HEK293T (cell line): ENCODE measurements around the gene TMC8.

Experiments
- ARNT ChIP-seq: fragments of 450-650 bp; IDR thresholded peaks from 2 replicates; pipeline ENCODE4 v1.6.1; 2017; ENCODE audit warnings: mild to moderate bottlenecking
- BHLHE40 ChIP-seq: fragments of 450-650 bp; IDR thresholded peaks from 2 replicates; pipeline ENCODE4 v1.6.1; 2016; ENCODE audit warnings: mild to moderate bottlenecking, moderate library complexity, borderline replicate concordance
- ELF4 ChIP-seq: fragments of 450-650 bp; IDR thresholded peaks from 2 replicates; pipeline ENCODE4 v1.6.1; 2017; ENCODE audit warnings: antibody characterized with exemption
- FOXM1 ChIP-seq: fragments of 450-650 bp; IDR thresholded peaks from 2 replicates; pipeline ENCODE4 v1.6.1; 2017; ENCODE audit warnings: mild to moderate bottlenecking, borderline replicate concordance
- NFRKB ChIP-seq: fragments of 450-650 bp; IDR thresholded peaks from 2 replicates; pipeline ENCODE4 v1.6.1; 2016; ENCODE audit warnings: mild to moderate bottlenecking, moderate library complexity
- PKNOX1 ChIP-seq: fragments of 450-650 bp; IDR thresholded peaks from 2 replicates; pipeline ENCODE4 v1.6.1; 2016
- SP1 ChIP-seq: fragments of 450-650 bp; IDR thresholded peaks from 2 replicates; pipeline ENCODE4 v1.6.1; 2017
- SUZ12 ChIP-seq: fragments of 450-650 bp; IDR thresholded peaks from 2 replicates; pipeline ENCODE4 v1.6.1; 2016; ENCODE audit warnings: mild to moderate bottlenecking
- TARDBP ChIP-seq: fragments of 450-650 bp; IDR thresholded peaks from 2 replicates; pipeline ENCODE4 v1.6.1; 2016

- TF ChIP-seq BHLHE40 (no peak), FOXM1 (peak; percentile 84; the same call in 1 of the 2 replicates), ELF4 (peak; percentile 64; the same call in 1 of the 2 replicates), ARNT (no peak; the same call in 1 of the 2 replicates), PKNOX1 (peak; percentile 93), SUZ12 (no peak), NFRKB (no peak), SP1 (no peak), TARDBP (no peak)
Observed at GRCh38 chr17:78186692-78187595, 56.4 kb downstream of the TMC8 start, which contains the start of the genes AFMID and TK1.
